Sciatic nerve (tissue), 2 donors: ENCODE measurements around the gene GP1BB. TPM values are rescaled to one million over a fixed set of nuclear protein-coding genes. Genes with fewer than 3 reads are reported as not detected.

ENCODE experiments used
- ATAC-seq: fragments of 200-7000 bp; cut with Tn5 transposase; one replicate; pipeline ENCODE4 v1.9.1; 2020; ENCODE audit warnings: mild to moderate bottlenecking, moderate library complexity
- DNase-seq: peaks from one replicate; pipeline ENCODE4 v3.0.0-alpha.2; 2020; ENCODE audit warnings: low spot score
- intact Hi-C: fragments of 100-400 bp; cut with DNase I; formaldehyde crosslinking; loops from one replicate; pipeline ENCODE4 v1.14.2; 2022
- total RNA-seq: library from RNA; stranded (reverse); fragmentation: NEBNext Ultra II Directional; extraction: Animal tissue kit (Norgen Biotek cat#: 25700); gene quantifications from one replicate; pipeline ENCODE4 v1.2.1, GENCODE V29; 2021
- donor health status: DM: no; HTN: no; CAD: no.
- donor health status: DM: no; HTN: no; CAD: no.

The GP1BB gene
- total RNA-seq, 1 donor from 2014 or later: 4.1 TPM

- intact Hi-C loops: no loop called here
- no peak for ATAC-seq
- no peak for DNase-seq
These were observed 50.2 kb downstream of the GP1BB start for GRCh38 chr22:19773470-19774040.

Other genes starting within 250 kb of the GP1BB start
- 41.5 TPM for gene UFD1, start 244.3 kb upstream of the GP1BB start, total RNA-seq
- not detected for gene CDC45, start 243.6 kb upstream of the GP1BB start, total RNA-seq
- 136 TPM for gene CLDN5, start 199.1 kb upstream of the GP1BB start, total RNA-seq
- 22.5 TPM for gene SEPTIN5, start 9.0 kb upstream of the GP1BB start, total RNA-seq
- gene TBX1, start 37.2 kb downstream of the GP1BB start, total RNA-seq: 4.2 TPM
- gene GNB1L, start 131.3 kb downstream of the GP1BB start, total RNA-seq: 6.2 TPM
- gene RTL10, start 131.3 kb downstream of the GP1BB start, total RNA-seq: 22.9 TPM
- 155 TPM for gene COMT, start 218.2 kb downstream of the GP1BB start, total RNA-seq
- gene TXNRD2, start 218.3 kb downstream of the GP1BB start, total RNA-seq: 33.9 TPM